Bronchial epithelial cell (primary cell): ENCODE data around the gene RIPK1. TPM values are rescaled to one million over a fixed set of nuclear protein-coding genes. Genes with fewer than 3 reads are reported as not detected.
A peak's percentile ranks its signal among the peaks of the same experiment; 100 is the strongest.
"Not testable (repeated sequence)": the region's sequence is repeated elsewhere in the genome, so short reads cannot be mapped to it uniquely, and the experiment has no call there.

Experiments
- DNase-seq: peaks from one replicate; pipeline ENCODE4 v3.0.0-alpha.2; 2010; ENCODE audit warnings: low read depth
- FAIRE-seq: peaks from 2 replicates; lab custom pipeline; 2011; peaks lifted over from hg19 to GRCh38; lab: Jason Lieb, UNC
- H3K27me3 ChIP-seq: 2 replicates; pipeline ENCODE4 v1.5.1; 2011; ENCODE audit warnings: low read length; ENCODE audit not compliant: control insufficient read depth, insufficient read depth
- H3K36me3 ChIP-seq: 2 replicates; pipeline ENCODE4 v1.5.1; 2011; ENCODE audit warnings: low read length; ENCODE audit not compliant: control insufficient read depth, insufficient read depth
- H3K4me3 ChIP-seq: 2 replicates; pipeline ENCODE4 v1.5.1; 2011; ENCODE audit warnings: mild to moderate bottlenecking, low read depth, low read length, control low read depth
- CTCF ChIP-seq: IDR thresholded peaks from 2 replicates; pipeline ENCODE4 v1.5.1; 2011; ENCODE audit warnings: mild to moderate bottlenecking, moderate library complexity, low read length, control low read depth, inconsistent platforms; ENCODE audit not compliant: insufficient read depth, severe bottlenecking
- total RNA-seq: library from RNA; depleted of rRNA; stranded (reverse); fragments of >200 nt; gene quantifications from 2 replicates; pipeline ENCODE4 v1.2.1, GENCODE V29; 2014

Gene RIPK1
- total RNA-seq, 1 donor from 2014 or later = 12.6 TPM

- no peak for FAIRE-seq
- no peak for DNase-seq
- Histone ChIP-seq H3K4me3 (no peak overlapping the region), H3K27me3 (no peaks in the 10 kb centered on the region), H3K36me3 (no peaks in the 10 kb centered on the region)
- no peak for TF ChIP-seq CTCF
These were observed 26.7 kb upstream of the RIPK1 start for GRCh38 chr6:3041606-3042005.

GRCh38 chr6:3045369-3045768 lies 22.9 kb upstream of the RIPK1 start:
- DNase-seq (no peak), FAIRE-seq (no peak)
- Histone ChIP-seq H3K4me3 (no peak overlapping the region), H3K27me3 (no peaks in the 10 kb centered on the region), H3K36me3 (no peaks in the 10 kb centered on the region)
- TF ChIP-seq CTCF = no peak

GRCh38 chr6:3045777-3046176 lies 22.5 kb upstream of the RIPK1 start:
- DNase-seq = no peak
- Histone ChIP-seq H3K36me3 (no peaks in the 10 kb centered on the region), H3K27me3 (no peaks in the 10 kb centered on the region), H3K4me3 (no peak overlapping the region)
- no peak for TF ChIP-seq CTCF
- FAIRE-seq = no peak

- Histone ChIP-seq H3K36me3 (no peaks in the 10 kb centered on the region), H3K27me3 (no peaks in the 10 kb centered on the region), H3K4me3 (no peak overlapping the region)
- no peak for FAIRE-seq
- TF ChIP-seq CTCF = no peak
- DNase-seq = peak; percentile 29
These were observed 22.0 kb upstream of the RIPK1 start for GRCh38 chr6:3046295-3046694.

- not testable (repeated sequence) for DNase-seq, H3K4me3 ChIP-seq, H3K27me3 ChIP-seq, H3K36me3 ChIP-seq, FAIRE-seq
These were observed 20.3 kb upstream of the RIPK1 start for GRCh38 chr6:3048009-3048408.

- DNase-seq (no peak), FAIRE-seq (no peak)
- Histone ChIP-seq H3K27me3 (no peaks in the 10 kb centered on the region), H3K4me3 (no peak overlapping the region), H3K36me3 (no peaks in the 10 kb centered on the region)
- TF ChIP-seq CTCF = no peak
These were observed 15.6 kb upstream of the RIPK1 start for GRCh38 chr6:3052481-3053230.
